ENCODE data around the gene SHC3. TPM values are rescaled to one million over a fixed set of nuclear protein-coding genes. Genes with fewer than 3 reads are reported as not detected.

Gene SHC3
- total RNA-seq, 1 donor from 2014 or later = 0.83 TPM

- DNase-seq = peak; percentile 43
Measured at GRCh38 chr9:88973281-88974045, 205.2 kb downstream of the SHC3 start.

GRCh38 chr9:88972401-88972800 lies 206.2 kb downstream of the SHC3 start:
- Mint-ChIP-seq H3K27ac (ENCODE audit: unreplicated experiment) (no peak overlapping the region), H3K27me3 (ENCODE audit: unreplicated experiment) (peaks cover 4% of the 10 kb centered on the region), H3K9me3 (ENCODE audit: unreplicated experiment) (peaks cover 1% of the 10 kb centered on the region), H3K36me3 (ENCODE audit: unreplicated experiment) (peaks cover 4% of the 10 kb centered on the region), H3K4me1 (ENCODE audit: low read depth, unreplicated experiment) (no peaks in the 10 kb centered on the region), H3K4me3 (ENCODE audit: unreplicated experiment) (no peak overlapping the region)
- no peak for TF ChIP-seq CTCF (IDR thresholded peaks at IDR 0.05; ENCODE audit: partially characterized antibody, unreplicated experiment)
- DNase-seq = no peak

More at GRCh38 chr9:88973281-88974045, 205.2 kb downstream of the SHC3 start:
- Mint-ChIP-seq H3K4me3 (ENCODE audit: unreplicated experiment) (no peak overlapping the region), H3K4me1 (ENCODE audit: low read depth, unreplicated experiment) (no peaks in the 10 kb centered on the region), H3K27ac (ENCODE audit: unreplicated experiment) (no peak overlapping the region), H3K9me3 (ENCODE audit: unreplicated experiment) (peaks cover 1% of the 10 kb centered on the region), H3K27me3 (ENCODE audit: unreplicated experiment) (peaks cover 4% of the 10 kb centered on the region), H3K36me3 (ENCODE audit: unreplicated experiment) (peaks cover 4% of the 10 kb centered on the region)
- TF ChIP-seq CTCF (IDR thresholded peaks at IDR 0.05; ENCODE audit: partially characterized antibody, unreplicated experiment) = no peak

GRCh38 chr9:88971131-88971960 lies 207.3 kb downstream of the SHC3 start:
- DNase-seq = no peak
- Mint-ChIP-seq H3K36me3 (ENCODE audit: unreplicated experiment) (peaks cover 4% of the 10 kb centered on the region), H3K4me3 (ENCODE audit: unreplicated experiment) (no peak overlapping the region), H3K27me3 (ENCODE audit: unreplicated experiment) (peaks cover 4% of the 10 kb centered on the region), H3K4me1 (ENCODE audit: low read depth, unreplicated experiment) (no peaks in the 10 kb centered on the region), H3K27ac (ENCODE audit: unreplicated experiment) (no peak overlapping the region), H3K9me3 (ENCODE audit: unreplicated experiment) (peaks cover 1% of the 10 kb centered on the region)
- no peak for TF ChIP-seq CTCF (IDR thresholded peaks at IDR 0.05; ENCODE audit: partially characterized antibody, unreplicated experiment)

- Mint-ChIP-seq H3K9me3 (ENCODE audit: unreplicated experiment) (peaks cover 1% of the 10 kb centered on the region), H3K36me3 (ENCODE audit: unreplicated experiment) (peaks cover 4% of the 10 kb centered on the region), H3K27ac (ENCODE audit: unreplicated experiment) (no peak overlapping the region), H3K4me3 (ENCODE audit: unreplicated experiment) (no peak overlapping the region), H3K27me3 (ENCODE audit: unreplicated experiment) (peaks cover 4% of the 10 kb centered on the region), H3K4me1 (ENCODE audit: low read depth, unreplicated experiment) (no peaks in the 10 kb centered on the region)
- no peak for DNase-seq
- no peak for TF ChIP-seq CTCF (IDR thresholded peaks at IDR 0.05; ENCODE audit: partially characterized antibody, unreplicated experiment)
Measured at GRCh38 chr9:88969646-88970373, 208.8 kb downstream of the SHC3 start.

Data from glutamatergic neuron (in vitro differentiated cells).